Neural crest cell (in vitro differentiated cells): Measurements from ENCODE around the gene ABCG2. TPM values are rescaled to one million over a fixed set of nuclear protein-coding genes. Genes with fewer than 3 reads are reported as not detected.

ENCODE experiments used
- DNase-seq: peaks from one replicate; pipeline ENCODE4 v3.0.0; 2021; ENCODE audit warnings: low read depth, mixed read lengths, low spot score
- H3K27ac Mint-ChIP-seq: one replicate; pipeline ENCODE4 v1.8.0; 2021; ENCODE audit warnings: mild to moderate bottlenecking, mixed read lengths; ENCODE audit not compliant: unreplicated experiment
- H3K27me3 Mint-ChIP-seq: 2 replicates; pipeline ENCODE4 v1.8.0; 2021; ENCODE audit warnings: low read depth, mild to moderate bottlenecking, mixed read lengths
- H3K36me3 Mint-ChIP-seq: 2 replicates; pipeline ENCODE4 v1.8.0; 2021; ENCODE audit warnings: low read depth, mild to moderate bottlenecking, mixed read lengths
- H3K4me1 Mint-ChIP-seq: 2 replicates; pipeline ENCODE4 v1.8.0; 2021; ENCODE audit warnings: mixed read lengths
- H3K4me3 Mint-ChIP-seq: one replicate; pipeline ENCODE4 v1.8.0; 2021; ENCODE audit warnings: mild to moderate bottlenecking, mixed read lengths
- H3K9me3 Mint-ChIP-seq: 2 replicates; pipeline ENCODE4 v1.8.0; 2021; ENCODE audit warnings: mixed read lengths
- CTCF ChIP-seq: fragments of 200-600 bp; sonication (generic); conservative IDR thresholded peaks from 2 replicates; pipeline ENCODE4 v1.5.0; 2021; ENCODE audit warnings: antibody characterized with exemption, mild to moderate bottlenecking
- total RNA-seq: library from RNA; stranded (reverse); gene quantifications from 2 replicates; pipeline ENCODE4 v1.2.1, GENCODE V29; 2021

Gene ABCG2
- total RNA-seq, 1 donor from 2014 or later: 5.1 TPM

DNA sequence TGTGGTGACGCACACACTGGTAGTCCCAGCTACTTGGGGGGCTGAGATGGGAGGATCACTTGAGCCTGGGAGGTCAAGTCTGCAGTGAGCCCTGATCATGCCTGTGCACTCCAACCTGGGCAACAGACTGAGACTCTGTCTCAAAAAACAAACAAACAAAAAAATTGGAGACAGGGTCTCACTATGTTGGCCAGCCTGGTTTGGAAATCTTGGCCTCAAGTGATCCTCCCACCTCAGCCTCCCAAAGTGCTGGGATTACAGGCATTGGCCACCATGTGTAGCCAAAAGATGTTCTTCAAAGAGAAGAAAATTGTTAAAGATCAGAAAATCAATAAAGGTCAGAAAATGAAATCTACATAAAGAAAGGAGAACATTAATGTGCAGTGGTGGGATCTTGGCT is 41.7 kb upstream of the ABCG2 start:
- peaks cover 15% of the 10 kb centered on the region for H3K4me1 Mint-ChIP-seq
- no peaks in the 10 kb centered on the region for H3K36me3 Mint-ChIP-seq
- H3K27me3 Mint-ChIP-seq: no peaks in the 10 kb centered on the region
- no peak for DNase-seq
- no peaks in the 10 kb centered on the region for H3K9me3 Mint-ChIP-seq
- H3K4me3 Mint-ChIP-seq: no peak overlapping the region
- no peak for TF ChIP-seq CTCF
- H3K27ac Mint-ChIP-seq: no peak overlapping the region

DNA sequence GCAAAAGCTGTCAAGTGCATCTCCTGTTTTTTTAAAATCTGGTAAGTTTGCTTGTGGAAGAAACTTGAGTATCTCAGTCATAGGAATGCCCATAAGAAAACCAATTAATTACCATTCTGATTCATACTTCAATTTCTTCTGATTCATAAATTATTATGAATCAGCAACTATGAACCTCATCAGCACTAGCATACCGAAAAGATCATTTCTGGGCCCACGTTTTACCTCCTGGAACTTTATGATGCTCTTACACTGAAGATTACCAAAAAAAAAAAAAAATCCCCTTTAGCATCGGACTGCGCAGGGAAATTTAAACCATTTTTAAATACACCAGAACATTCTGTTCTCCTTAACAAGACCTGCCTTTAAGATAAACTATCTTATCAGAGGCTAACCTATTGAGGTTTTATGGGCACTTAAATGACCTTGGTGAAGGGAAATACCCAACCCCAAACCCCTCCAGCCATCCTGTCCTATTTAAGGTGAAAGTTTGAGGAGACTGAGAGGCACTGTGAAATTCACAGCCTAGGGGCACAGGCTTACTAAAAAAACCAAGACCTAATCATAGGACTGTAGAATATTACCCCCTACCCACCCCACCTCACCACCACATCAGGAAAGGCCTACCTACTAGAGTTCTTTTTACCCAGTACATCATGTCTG is 38.2 kb upstream of the ABCG2 start:
- no peak for TF ChIP-seq CTCF
- Mint-ChIP-seq H3K27me3 (no peaks in the 10 kb centered on the region), H3K27ac (no peak overlapping the region), H3K36me3 (no peaks in the 10 kb centered on the region), H3K4me3 (no peak overlapping the region), H3K9me3 (no peaks in the 10 kb centered on the region), H3K4me1 (peaks cover 11% of the 10 kb centered on the region)
- DNase-seq: no peak

DNA sequence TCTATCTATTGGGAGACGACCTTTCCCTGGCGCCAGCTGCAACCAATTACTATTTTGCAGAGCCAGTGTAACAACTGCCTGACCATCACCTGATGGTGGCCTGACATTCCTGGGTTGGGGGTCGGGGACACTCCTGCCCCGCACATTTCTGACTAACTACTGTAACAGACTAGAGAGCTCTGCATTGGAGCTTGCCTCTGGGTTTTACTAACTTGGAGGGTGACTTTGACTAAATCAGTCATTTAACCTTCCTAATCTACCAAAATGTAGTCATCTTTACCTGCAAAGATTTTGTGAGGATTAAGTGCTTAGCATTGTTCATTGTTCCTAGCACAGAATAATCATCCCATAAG is 37.5 kb upstream of the ABCG2 start:
- Mint-ChIP-seq H3K4me1 (peaks cover 11% of the 10 kb centered on the region), H3K4me3 (no peak overlapping the region), H3K27ac (no peak overlapping the region), H3K9me3 (no peaks in the 10 kb centered on the region), H3K36me3 (no peaks in the 10 kb centered on the region), H3K27me3 (no peaks in the 10 kb centered on the region)
- no peak for DNase-seq
- no peak for TF ChIP-seq CTCF

DNA sequence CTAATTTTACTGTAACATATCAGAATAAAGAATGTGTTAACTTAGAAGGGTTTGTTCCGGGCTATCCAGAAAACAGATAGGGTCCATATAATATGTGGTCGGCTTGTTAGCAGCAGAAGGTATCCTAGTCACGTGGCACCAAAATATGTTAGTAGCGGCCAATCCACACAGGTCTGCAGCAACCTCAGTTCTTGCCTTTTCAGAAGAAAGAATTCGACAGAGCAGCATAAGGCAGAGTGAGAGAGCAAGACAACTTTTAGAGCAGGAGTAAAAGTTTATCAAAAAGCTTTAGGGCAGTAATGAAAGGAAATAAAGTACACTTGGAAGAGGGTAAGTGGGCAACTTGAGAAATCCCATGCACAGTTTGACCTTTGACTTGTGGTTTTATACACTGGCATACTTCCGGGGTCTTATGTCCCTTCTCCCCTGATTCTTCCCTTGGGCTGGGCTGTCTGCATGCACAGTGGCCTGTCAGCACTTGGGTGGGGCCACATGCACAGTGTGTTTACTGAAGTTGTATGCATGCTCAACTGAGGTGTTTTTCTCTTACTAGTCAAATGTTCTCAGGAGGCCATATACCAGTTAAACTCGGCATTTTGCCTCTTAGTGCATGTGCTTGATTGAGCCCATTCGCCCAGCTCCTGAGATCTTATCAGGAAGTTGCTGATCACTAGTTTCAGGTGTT is 37.0 kb upstream of the ABCG2 start:
- DNase-seq: no peak
- no peak overlapping the region for H3K27ac Mint-ChIP-seq
- peaks cover 11% of the 10 kb centered on the region for H3K4me1 Mint-ChIP-seq
- TF ChIP-seq CTCF: no peak
- no peaks in the 10 kb centered on the region for H3K9me3 Mint-ChIP-seq
- H3K4me3 Mint-ChIP-seq: no peak overlapping the region
- no peaks in the 10 kb centered on the region for H3K27me3 Mint-ChIP-seq
- H3K36me3 Mint-ChIP-seq: no peaks in the 10 kb centered on the region

GRCh38 chr4:88191404-88191803 is 33.0 kb upstream of the ABCG2 start:
- Mint-ChIP-seq H3K9me3 (no peaks in the 10 kb centered on the region), H3K36me3 (no peaks in the 10 kb centered on the region), H3K4me3 (no peak overlapping the region), H3K27ac (no peak overlapping the region), H3K27me3 (no peaks in the 10 kb centered on the region), H3K4me1 (peaks cover 15% of the 10 kb centered on the region)
- no peak for TF ChIP-seq CTCF
- DNase-seq: no peak
